H7 (cell line): Measurements from ENCODE around the gene NUP93. TPM values are rescaled to one million over a fixed set of nuclear protein-coding genes. Genes with fewer than 3 reads are reported as not detected.

Experiments used
- DNase-seq: peaks from one replicate; pipeline ENCODE4 v3.0.0; 2012
- H3K27me3 ChIP-seq: 2 replicates; pipeline ENCODE4 v1.6.0; 2011; ENCODE audit warnings: mild to moderate bottlenecking, low read length; ENCODE audit not compliant: control insufficient read depth, insufficient read depth
- H3K36me3 ChIP-seq: replicated peaks from 2 replicates; pipeline ENCODE4 v1.5.1; 2011; ENCODE audit warnings: low read length; ENCODE audit not compliant: control insufficient read depth, insufficient read depth
- H3K4me3 ChIP-seq: 2 replicates; pipeline ENCODE4 v1.5.1; 2011; ENCODE audit warnings: low read depth, mild to moderate bottlenecking, control low read depth, low read length, moderate library complexity; ENCODE audit not compliant: insufficient read depth
- total RNA-seq: library from RNA; depleted of rRNA; stranded (reverse); fragments of >200 nt; shearing (Covaris generic); gene quantifications from 2 replicates; pipeline ENCODE4 v1.2.3, GENCODE V29; 2014

The NUP93 gene
- total RNA-seq, 1 experiment from 2014 or later, result 133 TPM

GRCh38 chr16:56744996-56745640 is 15.2 kb downstream of the NUP93 start:
- DNase-seq, result no peak
- H3K36me3 ChIP-seq, result peaks cover 4% of the 10 kb centered on the region
- no peak overlapping the region for H3K4me3 ChIP-seq
- no peaks in the 10 kb centered on the region for H3K27me3 ChIP-seq

- H3K4me3 ChIP-seq, result no peak overlapping the region
- peaks cover 5% of the 10 kb centered on the region for H3K36me3 ChIP-seq
- no peak for DNase-seq
- no peaks in the 10 kb centered on the region for H3K27me3 ChIP-seq
Observed at GRCh38 chr16:56747486-56748045, 17.6 kb downstream of the NUP93 start.

- H3K36me3 ChIP-seq, result peaks cover 5% of the 10 kb centered on the region
- H3K4me3 ChIP-seq, result no peak overlapping the region
- no peak for DNase-seq
Observed at GRCh38 chr16:56748191-56748590, 18.3 kb downstream of the NUP93 start.

GRCh38 chr16:56748826-56749225 is 18.9 kb downstream of the NUP93 start:
- Histone ChIP-seq H3K36me3 (peaks cover 5% of the 10 kb centered on the region), H3K4me3 (no peak overlapping the region), H3K27me3 (no peaks in the 10 kb centered on the region)
- DNase-seq, result no peak

More at GRCh38 chr16:56748191-56748590, 18.3 kb downstream of the NUP93 start:
- no peaks in the 10 kb centered on the region for H3K27me3 ChIP-seq

- H3K4me3 ChIP-seq, result no peak overlapping the region
- H3K27me3 ChIP-seq, result no peaks in the 10 kb centered on the region
- DNase-seq, result no peak
- H3K36me3 ChIP-seq, result peaks cover 5% of the 10 kb centered on the region
Observed at GRCh38 chr16:56749672-56750491, 20.0 kb downstream of the NUP93 start.

- no peaks in the 10 kb centered on the region for H3K27me3 ChIP-seq
Observed at GRCh38 chr16:56753410-56753809, 23.5 kb downstream of the NUP93 start.

GRCh38 chr16:56755038-56755437 is 25.1 kb downstream of the NUP93 start:
- DNase-seq, result no peak
- Histone ChIP-seq H3K4me3 (no peak overlapping the region), H3K27me3 (no peaks in the 10 kb centered on the region), H3K36me3 (peaks cover 1% of the 10 kb centered on the region)

More at GRCh38 chr16:56753410-56753809, 23.5 kb downstream of the NUP93 start:
- DNase-seq, result no peak
- no peak overlapping the region for H3K4me3 ChIP-seq
- H3K36me3 ChIP-seq, result peaks cover 5% of the 10 kb centered on the region

GRCh38 chr16:56758432-56758831 is 28.5 kb downstream of the NUP93 start:
- Histone ChIP-seq H3K36me3 (peaks cover 6% of the 10 kb centered on the region), H3K27me3 (no peaks in the 10 kb centered on the region), H3K4me3 (no peak overlapping the region)
- DNase-seq, result no peak

GRCh38 chr16:56758930-56759329 is 29.0 kb downstream of the NUP93 start:
- DNase-seq, result no peak
- Histone ChIP-seq H3K36me3 (peaks cover 6% of the 10 kb centered on the region), H3K27me3 (no peaks in the 10 kb centered on the region), H3K4me3 (no peak overlapping the region)

- H3K36me3 ChIP-seq, result peaks cover 6% of the 10 kb centered on the region
Observed at GRCh38 chr16:56763291-56763916, 33.5 kb downstream of the NUP93 start.

GRCh38 chr16:56764835-56765234 is 34.9 kb downstream of the NUP93 start:
- peaks cover 6% of the 10 kb centered on the region for H3K36me3 ChIP-seq
- H3K4me3 ChIP-seq, result no peak overlapping the region
- no peaks in the 10 kb centered on the region for H3K27me3 ChIP-seq
- no peak for DNase-seq

More at GRCh38 chr16:56763291-56763916, 33.5 kb downstream of the NUP93 start:
- no peak for DNase-seq
- Histone ChIP-seq H3K4me3 (no peak overlapping the region), H3K27me3 (no peaks in the 10 kb centered on the region)

GRCh38 chr16:56765949-56766348 is 36.0 kb downstream of the NUP93 start:
- Histone ChIP-seq H3K4me3 (no peak overlapping the region), H3K36me3 (peaks cover 1% of the 10 kb centered on the region), H3K27me3 (no peaks in the 10 kb centered on the region)
- no peak for DNase-seq

- H3K27me3 ChIP-seq, result no peaks in the 10 kb centered on the region
- DNase-seq, result no peak
- no peak overlapping the region for H3K4me3 ChIP-seq
- H3K36me3 ChIP-seq, result no peaks in the 10 kb centered on the region; the same call in none of the 2 replicates
Observed at GRCh38 chr16:56767024-56767423, 37.1 kb downstream of the NUP93 start.

- Histone ChIP-seq H3K36me3 (no peaks in the 10 kb centered on the region; the same call in none of the 2 replicates), H3K27me3 (no peaks in the 10 kb centered on the region), H3K4me3 (no peak overlapping the region)
- DNase-seq, result no peak
Observed at GRCh38 chr16:56769677-56770076, 39.7 kb downstream of the NUP93 start.
